GM12891 (cell line): ENCODE measurements around the gene C4orf51.

Source experiments
- PAX5 ChIP-seq: IDR thresholded peaks from 2 replicates; pipeline ENCODE4 v1.6.1; 2011; ENCODE audit warnings: low read length, moderate library complexity, mild to moderate bottlenecking; ENCODE audit not compliant: insufficient read depth, severe bottlenecking
- POLR2A ChIP-seq: IDR thresholded peaks from 2 replicates; pipeline ENCODE4 v1.6.1; 2011; ENCODE audit warnings: low read depth, low read length, control low read depth
- POLR2AphosphoS5 ChIP-seq: IDR thresholded peaks from 2 replicates; pipeline ENCODE4 v1.6.1; 2011; ENCODE audit warnings: low read depth, low read length, control low read depth
- POU2F2 ChIP-seq: IDR thresholded peaks from 2 replicates; pipeline ENCODE4 v1.6.1; 2011; ENCODE audit warnings: low read depth, mild to moderate bottlenecking, control low read depth, low read length, moderate library complexity
- SPI1 ChIP-seq: IDR thresholded peaks from 2 replicates; pipeline ENCODE4 v1.6.1; 2011; ENCODE audit warnings: low read depth, low read length, control low read depth
- TAF1 ChIP-seq: IDR thresholded peaks from 2 replicates; pipeline ENCODE4 v1.6.1; 2011; ENCODE audit warnings: low read depth, low read length, control low read depth

GRCh38 chr4:145663194-145663593 is 16.8 kb upstream of the C4orf51 start:
- TF ChIP-seq POLR2A (no peak), POLR2AphosphoS5 (no peak), PAX5 (no peak), TAF1 (no peak), SPI1 (no peak), POU2F2 (no peak)
